ENCODE results near the gene WBP2NL.

Gene WBP2NL

DNA sequence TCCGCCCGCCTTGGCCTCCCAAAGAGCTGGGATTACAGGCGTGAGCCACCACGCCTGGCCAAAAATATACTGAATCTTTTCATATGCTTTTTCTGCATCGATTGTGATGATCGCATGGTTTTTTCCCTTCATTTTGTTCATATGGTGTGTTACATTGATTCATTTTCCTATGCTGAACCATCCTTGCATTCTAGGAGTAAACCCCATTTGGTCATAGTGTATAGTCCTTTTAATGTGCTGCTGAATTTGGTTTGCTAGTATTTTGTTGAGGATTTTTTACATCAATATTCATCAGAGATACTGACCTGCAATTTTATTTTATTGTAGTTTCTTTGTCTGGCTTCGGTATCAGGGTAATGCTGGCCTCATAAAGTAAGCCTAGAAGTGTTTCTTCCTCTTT, 12.2 kb downstream of the WBP2NL start:
- H3K79me2 ChIP-seq (ENCODE audit: control insufficient read depth, low read length) = no peaks in the 10 kb centered on the region
- peaks cover 4% of the 10 kb centered on the region for H3K27me3 ChIP-seq (ENCODE audit: control insufficient read depth, low read length)
- H3F3A ChIP-seq (ENCODE audit: control insufficient read depth, insufficient read depth) = no peaks in the 10 kb centered on the region
- 0 out of 2 replicates have a peak, but pooled peaks cover 2% of the 10 kb centered on the region for H3K4me1 ChIP-seq (ENCODE audit: control insufficient read depth, low read length)
- H3K36me3 ChIP-seq (ENCODE audit: control insufficient read depth, low read length) = no peaks in the 10 kb centered on the region
- no peak overlapping the region for H3K27ac ChIP-seq (ENCODE audit: low read depth, low read length)
- TF ChIP-seq EZH2phosphoT487 (IDR thresholded peaks at IDR 0.05; ENCODE audit: borderline replicate concordance, low read length) = no peak
- TF ChIP-seq, protein P1, sequence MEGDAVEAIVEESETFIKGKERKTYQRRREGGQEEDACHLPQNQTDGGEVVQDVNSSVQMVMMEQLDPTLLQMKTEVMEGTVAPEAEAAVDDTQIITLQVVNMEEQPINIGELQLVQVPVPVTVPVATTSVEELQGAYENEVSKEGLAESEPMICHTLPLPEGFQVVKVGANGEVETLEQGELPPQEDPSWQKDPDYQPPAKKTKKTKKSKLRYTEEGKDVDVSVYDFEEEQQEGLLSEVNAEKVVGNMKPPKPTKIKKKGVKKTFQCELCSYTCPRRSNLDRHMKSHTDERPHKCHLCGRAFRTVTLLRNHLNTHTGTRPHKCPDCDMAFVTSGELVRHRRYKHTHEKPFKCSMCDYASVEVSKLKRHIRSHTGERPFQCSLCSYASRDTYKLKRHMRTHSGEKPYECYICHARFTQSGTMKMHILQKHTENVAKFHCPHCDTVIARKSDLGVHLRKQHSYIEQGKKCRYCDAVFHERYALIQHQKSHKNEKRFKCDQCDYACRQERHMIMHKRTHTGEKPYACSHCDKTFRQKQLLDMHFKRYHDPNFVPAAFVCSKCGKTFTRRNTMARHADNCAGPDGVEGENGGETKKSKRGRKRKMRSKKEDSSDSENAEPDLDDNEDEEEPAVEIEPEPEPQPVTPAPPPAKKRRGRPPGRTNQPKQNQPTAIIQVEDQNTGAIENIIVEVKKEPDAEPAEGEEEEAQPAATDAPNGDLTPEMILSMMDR (IDR thresholded peaks at IDR 0.05; ENCODE audit: low read depth, low read length, poor library complexity, severe bottlenecking) = no peak
- H4K20me1 ChIP-seq (ENCODE audit: control insufficient read depth, insufficient read depth, low read depth, low read length) = no peaks in the 10 kb centered on the region
- H3K9me3 ChIP-seq (ENCODE audit: control insufficient read depth, insufficient read depth, low read length) = peaks cover 16% of the 10 kb centered on the region
- H3K4me3 ChIP-seq (ENCODE audit: low read length) = no peak overlapping the region
- no peaks in the 10 kb centered on the region for H3K9me2 ChIP-seq (replicated peaks; ENCODE audit: control insufficient read depth, low read length)
- H3K4me2 ChIP-seq (ENCODE audit: low read length) = no peak overlapping the region

GRCh38 chr22:42013385-42013784, 14.8 kb downstream of the WBP2NL start:
- Histone ChIP-seq H3K4me3 (ENCODE audit: low read length) (no peak overlapping the region), H4K20me1 (ENCODE audit: control insufficient read depth, insufficient read depth, low read depth, low read length) (no peaks in the 10 kb centered on the region), H3K9me2 (replicated peaks; ENCODE audit: control insufficient read depth, low read length) (no peaks in the 10 kb centered on the region), H3K4me1 (ENCODE audit: control insufficient read depth, low read length) (0 out of 2 replicates have a peak, but pooled peaks cover 2% of the 10 kb centered on the region), H3K27me3 (ENCODE audit: control insufficient read depth, low read length) (peaks cover 17% of the 10 kb centered on the region), H3K27ac (ENCODE audit: low read depth, low read length) (no peak overlapping the region), H3K36me3 (ENCODE audit: control insufficient read depth, low read length) (no peaks in the 10 kb centered on the region), H3F3A (ENCODE audit: control insufficient read depth, insufficient read depth) (no peaks in the 10 kb centered on the region), H3K79me2 (ENCODE audit: control insufficient read depth, low read length) (no peaks in the 10 kb centered on the region), H3K9me3 (ENCODE audit: control insufficient read depth, insufficient read depth, low read length) (peaks cover 16% of the 10 kb centered on the region), H3K4me2 (ENCODE audit: low read length) (no peak overlapping the region)
- no peak for TF ChIP-seq EZH2phosphoT487 (IDR thresholded peaks at IDR 0.05; ENCODE audit: borderline replicate concordance, low read length)
- TF ChIP-seq, protein P1 (IDR thresholded peaks at IDR 0.05; ENCODE audit: low read depth, low read length, poor library complexity, severe bottlenecking) = no peak

DNA sequence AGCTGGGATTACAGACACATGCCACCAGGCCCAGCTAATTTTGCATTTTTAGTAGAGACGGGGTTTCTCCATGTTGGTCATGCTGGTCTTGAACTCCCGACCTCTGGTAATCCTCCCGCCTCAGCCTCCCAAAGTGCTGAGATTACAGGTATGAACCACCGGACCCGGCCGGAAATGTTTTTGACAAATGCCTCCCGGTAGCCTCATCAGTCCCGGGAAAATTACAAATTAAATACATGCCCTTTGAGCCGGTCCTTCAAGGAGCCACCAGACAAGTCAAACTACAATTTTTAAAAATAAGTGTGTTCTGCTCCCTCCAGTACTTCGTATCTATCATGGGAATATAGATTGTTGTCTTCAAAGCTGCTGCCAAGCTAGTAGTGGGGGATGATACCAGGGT, 17.5 kb downstream of the WBP2NL start:
- Histone ChIP-seq H3K79me2 (ENCODE audit: control insufficient read depth, low read length) (no peaks in the 10 kb centered on the region), H3K4me1 (ENCODE audit: control insufficient read depth, low read length) (0 out of 2 replicates have a peak, but pooled peaks cover 2% of the 10 kb centered on the region), H3K4me3 (ENCODE audit: low read length) (no peak overlapping the region), H4K20me1 (ENCODE audit: control insufficient read depth, insufficient read depth, low read depth, low read length) (no peaks in the 10 kb centered on the region), H3K27me3 (ENCODE audit: control insufficient read depth, low read length) (peaks cover 21% of the 10 kb centered on the region), H3K9me2 (replicated peaks; ENCODE audit: control insufficient read depth, low read length) (no peaks in the 10 kb centered on the region), H3K36me3 (ENCODE audit: control insufficient read depth, low read length) (no peaks in the 10 kb centered on the region), H3F3A (ENCODE audit: control insufficient read depth, insufficient read depth) (no peaks in the 10 kb centered on the region), H3K9me3 (ENCODE audit: control insufficient read depth, insufficient read depth, low read length) (peaks cover 2% of the 10 kb centered on the region), H3K4me2 (ENCODE audit: low read length) (no peak overlapping the region), H3K27ac (ENCODE audit: low read depth, low read length) (no peak overlapping the region)
- TF ChIP-seq, protein P1 (IDR thresholded peaks at IDR 0.05; ENCODE audit: low read depth, low read length, poor library complexity, severe bottlenecking) = no peak
- TF ChIP-seq EZH2phosphoT487 (IDR thresholded peaks at IDR 0.05; ENCODE audit: borderline replicate concordance, low read length) = no peak
